Epithelial cell of proximal tubule (primary cell): ENCODE results near the gene BAZ2B. TPM values are rescaled to one million over a fixed set of nuclear protein-coding genes. Genes with fewer than 3 reads are reported as not detected.

Source experiments
- total RNA-seq: library from RNA; depleted of rRNA; stranded (reverse); fragments of >200 nt; gene quantifications from 2 replicates; pipeline ENCODE4 v1.2.3, GENCODE V29; 2015

The BAZ2B gene
- total RNA-seq, 1 donor from 2014 or later = 34.1 TPM

Other genes starting within 250 kb of the BAZ2B start
- gene MARCHF7, start 96.0 kb upstream of the BAZ2B start, total RNA-seq = 45.0 and 65.7 TPM in 2 replicates
- 1.7 and 2.0 TPM in 2 replicates for gene CD302, start 181.7 kb upstream of the BAZ2B start, total RNA-seq